Astrocyte (in vitro differentiated cells and primary cell): ENCODE data around the gene ZNF738. TPM values are rescaled to one million over a fixed set of nuclear protein-coding genes. Genes with fewer than 3 reads are reported as not detected.

Source experiments
- DNase-seq: peaks from one replicate; pipeline ENCODE4 v3.0.0-alpha.2; 2010; ENCODE audit warnings: low read depth
- FAIRE-seq: peaks from 2 replicates; lab custom pipeline; 2011; peaks lifted over from hg19 to GRCh38; lab: Jason Lieb, UNC
- H2AFZ ChIP-seq: 2 replicates; pipeline ENCODE4 v1.6.0; 2012; ENCODE audit warnings: low read depth, low read length, inconsistent platforms
- H3K27ac ChIP-seq: 2 replicates; pipeline ENCODE4 v1.5.1; 2011; ENCODE audit warnings: low read depth, low read length, inconsistent platforms
- H3K27me3 ChIP-seq: 2 replicates; pipeline ENCODE4 v1.6.0; 2011; ENCODE audit warnings: low read length, inconsistent platforms; ENCODE audit not compliant: insufficient read depth
- H3K36me3 ChIP-seq: 2 replicates; pipeline ENCODE4 v1.5.1; 2011; ENCODE audit warnings: low read length, inconsistent platforms; ENCODE audit not compliant: insufficient read depth
- H3K4me1 ChIP-seq: 2 replicates; pipeline ENCODE4 v1.5.1; 2011; ENCODE audit warnings: low read length, inconsistent platforms; ENCODE audit not compliant: insufficient read depth
- H3K4me2 ChIP-seq: 2 replicates; pipeline ENCODE4 v1.6.0; 2012; ENCODE audit warnings: low read length, inconsistent platforms
- H3K4me3 ChIP-seq: 2 replicates; pipeline ENCODE4 v1.5.1; 2011; ENCODE audit warnings: low read depth, mild to moderate bottlenecking, low read length, inconsistent platforms; ENCODE audit not compliant: insufficient read depth
- H3K79me2 ChIP-seq: 2 replicates; pipeline ENCODE4 v1.6.0; 2012; ENCODE audit warnings: mild to moderate bottlenecking, low read length, inconsistent platforms; ENCODE audit not compliant: insufficient read depth
- H3K9ac ChIP-seq: 2 replicates; pipeline ENCODE4 v1.6.0; 2012; ENCODE audit warnings: mild to moderate bottlenecking, low read length, inconsistent platforms
- H3K9me3 ChIP-seq: 2 replicates; pipeline ENCODE4 v1.5.1; 2012; ENCODE audit warnings: low read depth, mild to moderate bottlenecking, low read length, inconsistent platforms; ENCODE audit not compliant: insufficient read depth
- H4K20me1 ChIP-seq: 2 replicates; pipeline ENCODE4 v1.6.0; 2012; ENCODE audit warnings: low read length, inconsistent platforms; ENCODE audit not compliant: insufficient read depth
- H3K27ac Mint-ChIP-seq: one replicate; pipeline ENCODE4 v1.8.0; 2021; ENCODE audit warnings: mild to moderate bottlenecking, mixed read lengths; ENCODE audit not compliant: unreplicated experiment
- H3K27me3 Mint-ChIP-seq: one replicate; pipeline ENCODE4 v1.8.0; 2021; ENCODE audit warnings: low read depth, mixed read lengths; ENCODE audit not compliant: unreplicated experiment
- H3K36me3 Mint-ChIP-seq: one replicate; pipeline ENCODE4 v1.8.0; 2021; ENCODE audit warnings: low read depth, mixed read lengths; ENCODE audit not compliant: unreplicated experiment
- H3K4me1 Mint-ChIP-seq: one replicate; pipeline ENCODE4 v1.8.0; 2021; ENCODE audit warnings: low read depth, mixed read lengths; ENCODE audit not compliant: unreplicated experiment
- H3K4me3 Mint-ChIP-seq: one replicate; pipeline ENCODE4 v1.8.0; 2021; ENCODE audit warnings: mild to moderate bottlenecking, moderate library complexity, mixed read lengths; ENCODE audit not compliant: unreplicated experiment
- H3K9me3 Mint-ChIP-seq: one replicate; pipeline ENCODE4 v1.8.0; 2021; ENCODE audit warnings: mild to moderate bottlenecking, mixed read lengths; ENCODE audit not compliant: unreplicated experiment
- EZH2 ChIP-seq: IDR thresholded peaks from 2 replicates; pipeline ENCODE4 v1.6.1; 2012; ENCODE audit warnings: mild to moderate bottlenecking, low read length, inconsistent platforms; ENCODE audit not compliant: insufficient read depth
- total RNA-seq: library from RNA; stranded (reverse); gene quantifications from 2 replicates; pipeline ENCODE4 v1.2.1, GENCODE V29; 2021
- TF ChIP-seq, protein P1 (sequence below): IDR thresholded peaks from 2 replicates; pipeline ENCODE4 v1.5.1; 2011; ENCODE audit warnings: low read depth, mild to moderate bottlenecking, inconsistent platforms, low read length, moderate library complexity; ENCODE audit not compliant: insufficient read depth

The ZNF738 gene
- total RNA-seq, 1 donor from 2014 or later = 18.6 TPM

DNA sequence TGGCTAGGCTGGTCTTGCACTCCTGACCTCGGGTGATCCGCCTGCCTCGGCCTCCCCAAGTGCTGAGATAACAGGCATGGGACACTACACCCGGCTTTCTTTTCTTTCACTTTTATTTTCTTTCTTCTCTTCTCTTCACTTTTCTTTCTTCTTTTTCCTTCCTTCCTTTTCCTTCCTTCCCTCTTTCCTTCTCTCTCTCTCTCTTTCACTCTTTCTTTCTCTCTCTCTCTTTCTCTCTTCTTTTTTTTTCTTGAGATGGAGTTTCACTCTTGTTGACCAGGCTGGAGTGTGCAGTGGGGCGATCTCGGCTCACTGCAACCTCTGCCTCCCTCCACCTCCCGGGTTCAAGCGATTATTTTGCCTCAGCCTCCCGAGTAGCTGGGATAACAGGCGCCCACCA, 37.3 kb downstream of the ZNF738 start:
- Histone ChIP-seq H4K20me1 (peaks cover 4% of the 10 kb centered on the region), H3K9ac (no peak overlapping the region), H3K4me2 (no peak overlapping the region), H3K27me3 (no peaks in the 10 kb centered on the region), H3K27ac (no peak overlapping the region), H3K9me3 (peaks cover 3% of the 10 kb centered on the region), H3K4me1 (no peaks in the 10 kb centered on the region), H3K4me3 (no peak overlapping the region), H2AFZ (no peak overlapping the region), H3K79me2 (peaks cover 20% of the 10 kb centered on the region), H3K36me3 (peaks cover 7% of the 10 kb centered on the region)
- FAIRE-seq (no peak), DNase-seq (no peak)
- Mint-ChIP-seq H3K36me3 (peaks cover 25% of the 10 kb centered on the region), H3K4me1 (peaks cover 5% of the 10 kb centered on the region), H3K27ac (no peak overlapping the region), H3K9me3 (peaks cover 28% of the 10 kb centered on the region), H3K27me3 (no peaks in the 10 kb centered on the region), H3K4me3 (no peak overlapping the region)
- TF ChIP-seq EZH2 = no peak
- TF ChIP-seq, protein P1, sequence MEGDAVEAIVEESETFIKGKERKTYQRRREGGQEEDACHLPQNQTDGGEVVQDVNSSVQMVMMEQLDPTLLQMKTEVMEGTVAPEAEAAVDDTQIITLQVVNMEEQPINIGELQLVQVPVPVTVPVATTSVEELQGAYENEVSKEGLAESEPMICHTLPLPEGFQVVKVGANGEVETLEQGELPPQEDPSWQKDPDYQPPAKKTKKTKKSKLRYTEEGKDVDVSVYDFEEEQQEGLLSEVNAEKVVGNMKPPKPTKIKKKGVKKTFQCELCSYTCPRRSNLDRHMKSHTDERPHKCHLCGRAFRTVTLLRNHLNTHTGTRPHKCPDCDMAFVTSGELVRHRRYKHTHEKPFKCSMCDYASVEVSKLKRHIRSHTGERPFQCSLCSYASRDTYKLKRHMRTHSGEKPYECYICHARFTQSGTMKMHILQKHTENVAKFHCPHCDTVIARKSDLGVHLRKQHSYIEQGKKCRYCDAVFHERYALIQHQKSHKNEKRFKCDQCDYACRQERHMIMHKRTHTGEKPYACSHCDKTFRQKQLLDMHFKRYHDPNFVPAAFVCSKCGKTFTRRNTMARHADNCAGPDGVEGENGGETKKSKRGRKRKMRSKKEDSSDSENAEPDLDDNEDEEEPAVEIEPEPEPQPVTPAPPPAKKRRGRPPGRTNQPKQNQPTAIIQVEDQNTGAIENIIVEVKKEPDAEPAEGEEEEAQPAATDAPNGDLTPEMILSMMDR = no peak

DNA sequence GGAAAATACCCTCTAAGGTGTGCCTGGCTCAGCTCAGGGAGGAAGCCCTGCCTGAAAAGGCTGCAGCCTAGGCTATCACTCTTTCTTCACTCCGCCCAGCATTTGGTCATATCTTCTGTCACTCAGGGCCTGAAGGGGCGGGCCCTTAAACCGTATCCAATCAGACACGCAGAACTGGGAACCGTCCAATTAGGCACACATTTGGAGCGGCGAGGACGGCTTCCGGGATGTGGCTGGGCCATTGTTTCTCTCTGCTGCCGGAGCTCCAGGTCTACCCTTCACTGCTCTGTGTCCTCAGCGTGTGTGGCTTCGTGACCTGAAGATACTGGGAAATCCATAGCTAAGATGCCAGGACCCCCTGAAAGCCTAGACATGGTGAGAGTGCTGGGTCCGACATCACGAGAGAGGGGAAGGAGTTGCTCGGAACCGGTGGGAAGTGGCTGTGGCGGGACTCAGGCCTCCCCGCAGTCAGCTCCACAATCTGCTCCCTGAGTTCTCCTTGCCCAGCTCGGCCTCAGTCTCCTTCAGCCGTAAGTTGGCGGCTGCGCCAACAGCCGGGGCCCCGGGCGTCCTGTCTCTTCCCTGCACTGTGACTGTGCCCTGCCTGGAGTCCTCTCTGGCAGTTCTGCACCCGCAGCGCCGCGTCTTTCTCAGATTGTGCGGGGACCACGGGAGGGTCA, 38.2 kb downstream of the ZNF738 start, which contains the start of gene ZNF493:
Gene ZNF493, plus strand, starts transcription at position 241 of the 680 bp plus-strand sequence. Its CDS starts 105 bp downstream, at position 346.
- DNase-seq = peak; percentile 90
- H3K4me2 ChIP-seq = peak within 1 kb of the TSS; percentile 82
- peaks cover 4% of the 10 kb centered on the region for H4K20me1 ChIP-seq
- no peaks in the 10 kb centered on the region for H3K4me1 ChIP-seq
- H3K27me3 Mint-ChIP-seq = no peaks in the 10 kb centered on the region
- peak within 1 kb of the TSS; percentile 92 for H3K4me3 ChIP-seq
- peak within 1 kb of the TSS; percentile 98 for H3K4me3 Mint-ChIP-seq
- H3K27ac ChIP-seq = peak within 1 kb of the TSS; percentile 62
- H3K27ac Mint-ChIP-seq = peak within 1 kb of the TSS; percentile 90
- H3K27me3 ChIP-seq = no peaks in the 10 kb centered on the region
- peaks cover 20% of the 10 kb centered on the region for H3K79me2 ChIP-seq
- H2AFZ ChIP-seq = peak within 1 kb of the TSS; percentile 99
- peaks cover 5% of the 10 kb centered on the region for H3K4me1 Mint-ChIP-seq
- peaks cover 28% of the 10 kb centered on the region for H3K36me3 Mint-ChIP-seq
- H3K9ac ChIP-seq = peak within 1 kb of the TSS; percentile 91
- H3K9me3 ChIP-seq = peaks cover 3% of the 10 kb centered on the region
- TF ChIP-seq EZH2 = no peak
- TF ChIP-seq, protein P1 = no peak
- no peak for FAIRE-seq
- peaks cover 7% of the 10 kb centered on the region for H3K36me3 ChIP-seq
- peaks cover 22% of the 10 kb centered on the region for H3K9me3 Mint-ChIP-seq

DNA sequence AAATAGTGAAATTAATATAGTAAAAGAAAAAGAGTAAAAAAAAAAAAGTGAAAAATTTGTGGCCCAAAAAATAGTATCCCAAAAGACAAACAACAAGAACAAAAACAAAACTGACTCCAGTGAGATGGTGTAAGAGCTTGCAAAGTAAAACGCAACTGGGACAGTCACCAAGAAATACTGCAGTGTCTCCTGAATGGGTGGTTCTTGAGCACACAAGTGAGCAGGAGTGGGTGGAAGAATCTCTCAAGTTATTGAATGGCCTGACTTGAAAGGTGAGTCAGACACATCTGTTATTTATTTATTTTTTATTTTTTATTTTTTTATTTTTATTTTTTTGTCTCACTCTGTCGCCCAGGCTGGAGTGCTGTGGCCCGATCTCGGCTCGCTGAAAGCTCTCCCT, 40.1 kb downstream of the ZNF738 start:
- Histone ChIP-seq H2AFZ (no peak overlapping the region), H3K4me3 (no peak overlapping the region), H3K27me3 (no peaks in the 10 kb centered on the region), H3K36me3 (peaks cover 7% of the 10 kb centered on the region), H3K4me2 (no peak overlapping the region), H3K27ac (no peak overlapping the region), H3K9ac (no peak overlapping the region), H3K9me3 (no peaks in the 10 kb centered on the region), H3K4me1 (no peaks in the 10 kb centered on the region), H4K20me1 (peaks cover 4% of the 10 kb centered on the region), H3K79me2 (peaks cover 32% of the 10 kb centered on the region)
- Mint-ChIP-seq H3K4me3 (peak overlapping the region; percentile 98), H3K27me3 (no peaks in the 10 kb centered on the region), H3K27ac (no peak overlapping the region), H3K9me3 (peaks cover 22% of the 10 kb centered on the region), H3K4me1 (peaks cover 5% of the 10 kb centered on the region), H3K36me3 (peaks cover 45% of the 10 kb centered on the region)
- FAIRE-seq (no peak), DNase-seq (peak; percentile 5)
- TF ChIP-seq EZH2 = no peak
- TF ChIP-seq, protein P1 = no peak
